ENCODE data around the gene SH3RF2. TPM values are rescaled to one million over a fixed set of nuclear protein-coding genes. Genes with fewer than 3 reads are reported as not detected.
"Not testable (repeated sequence)": the region's sequence is repeated elsewhere in the genome, so short reads cannot be mapped to it uniquely, and the experiment has no call there.

The SH3RF2 gene
- total RNA-seq, 2 experiments from 2014 or later: not detected

- CTCF ChIA-PET: not testable (repeated sequence)
Observed at GRCh38 chr5:146108870-146109269, 172.5 kb downstream of the SH3RF2 start.

GRCh38 chr5:146109379-146109778, 173.0 kb downstream of the SH3RF2 start:
- CTCF ChIA-PET: no interaction called here
- POLR2A ChIA-PET: no interaction called here

More at GRCh38 chr5:146108870-146109269, 172.5 kb downstream of the SH3RF2 start:
- POLR2A ChIA-PET: not testable (repeated sequence)

DNA sequence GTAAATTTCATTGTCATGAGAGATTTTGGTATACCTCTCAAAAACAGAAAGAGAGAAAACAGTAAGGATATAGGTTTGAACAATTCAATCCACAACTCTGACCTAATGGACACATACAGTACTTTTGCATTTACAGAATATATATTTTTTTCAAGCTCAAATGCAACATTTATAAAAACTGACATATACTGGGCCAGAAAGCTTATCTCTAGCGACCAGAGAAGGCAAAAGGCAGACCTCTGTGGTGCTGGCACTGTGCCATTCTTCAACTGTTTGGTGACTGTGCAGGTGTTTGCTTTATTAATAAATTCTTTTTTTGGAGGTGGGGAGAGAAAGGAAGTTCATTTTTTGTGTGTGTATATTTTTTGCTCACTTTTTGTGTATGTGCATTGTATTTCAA, 175.0 kb downstream of the SH3RF2 start:
- POLR2A ChIA-PET: no interaction called here
- CTCF ChIA-PET: no interaction called here

DNA sequence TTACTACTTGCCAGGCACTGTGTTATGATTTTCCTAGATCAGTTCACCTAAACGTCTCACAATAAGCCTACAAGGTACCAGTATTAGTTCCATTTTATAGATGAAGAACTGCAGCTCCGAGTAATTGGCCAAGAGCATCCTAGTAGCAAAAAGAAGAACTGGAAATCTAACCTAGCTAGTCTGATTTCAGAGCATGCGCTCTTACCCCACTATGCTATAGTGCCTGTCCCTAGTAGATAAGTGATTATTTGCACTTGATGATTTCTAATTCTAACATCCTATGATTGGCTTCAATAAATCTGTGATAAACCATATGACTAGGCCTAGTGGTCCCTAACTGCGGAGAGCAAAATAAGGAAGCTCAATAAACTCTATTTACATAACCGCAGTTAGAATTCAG, 176.1 kb downstream of the SH3RF2 start:
- ChIA-PET POLR2A (no interaction called here), CTCF (no interaction called here)

Other genes with a start within 250 kb of the SH3RF2 start
- gene PRELID2, start 101.2 kb upstream of the SH3RF2 start, total RNA-seq: 1 to 10 TPM; 1.6 to 1.8 TPM
- not detected for gene GRXCR2, start 63.6 kb upstream of the SH3RF2 start, total RNA-seq
- gene PLAC8L1, start 169.0 kb downstream of the SH3RF2 start, total RNA-seq: under 1 TPM; 0.46 to 0.71 TPM
- 100 to 1,000 TPM; 168 to 180 TPM for gene LARS1, start 246.1 kb downstream of the SH3RF2 start, total RNA-seq